Tibial nerve (tissue), 4 donors: Measurements from ENCODE around the gene C19orf18. TPM values are rescaled to one million over a fixed set of nuclear protein-coding genes. Genes with fewer than 3 reads are reported as not detected.

Source experiments
- DNase-seq, 2 donors: peaks; one replicate each; pipeline ENCODE4 v3.0.0-alpha.2; 2019; ENCODE audit warnings: low spot score in 2 of 2
- H3K27ac ChIP-seq, 4 donors: fragments of 200-600 bp; sonication (generic) in 3 of 4; one replicate each; pipeline ENCODE4 v1.5.1; 2017 to 2019; ENCODE audit warnings: mild to moderate bottlenecking in 1 of 4
- H3K27me3 ChIP-seq, 2 donors: fragments of 200-600 bp; sonication (generic) in 1 of 2; one replicate each; pipeline versions ENCODE4 v1.5.1 to v1.6.0; 2017 to 2019
- H3K36me3 ChIP-seq, 3 donors: fragments of 200-600 bp; sonication (generic); one replicate each; pipeline ENCODE4 v1.5.1; 2018 to 2019
- H3K4me1 ChIP-seq, 4 donors: fragments of 200-600 bp; sonication (generic) in 3 of 4; one replicate each; pipeline ENCODE4 v1.5.1; 2017 to 2019
- H3K4me3 ChIP-seq, 4 donors: fragments of 200-600 bp; sonication (generic) in 3 of 4; one replicate each; pipeline ENCODE4 v1.5.1; 2017 to 2019; ENCODE audit warnings: mild to moderate bottlenecking in 1 of 4, moderate library complexity in 1 of 4
- H3K9me3 ChIP-seq, 4 donors: fragments of 200-600 bp; sonication (generic) in 3 of 4; one replicate each; pipeline ENCODE4 v1.5.1; 2017 to 2019
- CTCF ChIP-seq, 5 experiments: fragments of 200-600 bp in 3 of 5; fragments of 450-650 bp in 2 of 5; sonication (generic) in 3 of 5; IDR thresholded peaks; one replicate each; pipeline ENCODE4 v1.5.1; 2016 to 2019; ENCODE audit warnings: antibody characterized with exemption in 5 of 5, mild to moderate bottlenecking in 3 of 5, moderate library complexity in 2 of 5
- EP300 ChIP-seq, 2 donors: sonication (generic); formaldehyde crosslinking; IDR thresholded peaks; one replicate each; pipeline ENCODE4 v1.6.1; 2017; ENCODE audit warnings: antibody characterized with exemption in 2 of 2, mild to moderate bottlenecking in 1 of 2
- POLR2A ChIP-seq, 2 donors: fragments of 450-650 bp; IDR thresholded peaks; one replicate each; pipeline ENCODE4 v1.6.1; 2017; ENCODE audit warnings: antibody characterized with exemption in 2 of 2, mild to moderate bottlenecking in 2 of 2, moderate library complexity in 2 of 2
- WGBS, 2 donors: methylation state at CpG; one replicate each; pipeline ENCODE4 v1.1.5; 2018; 5-methylcytosine and 5-hydroxymethylcytosine counted together
- total RNA-seq, 4 donors: library from RNA; depleted of rRNA; stranded (reverse); fragments of >200 nt; gene quantifications; one replicate each; pipeline ENCODE4 v1.1.0, GENCODE V29; 2016

C19orf18 gene
- total RNA-seq, 4 donors from 2014 or later: 0.66 TPM; not detected in 3

GRCh38 chr19:57978586-57979289 lies 4.4 kb upstream of the C19orf18 start:
- Histone ChIP-seq H3K4me3 (no peak overlapping the region), H3K36me3 (peaks cover 6 to 100% (median 55%) of the 10 kb centered on the region in 3 donors), H3K27me3 (no peaks in the 10 kb centered on the region), H3K4me1 (no peaks in the 10 kb centered on the region), H3K9me3 (peaks cover 7 to 100% (median 67%) of the 10 kb centered on the region in 4 donors), H3K27ac (no peak overlapping the region)
- no peak for DNase-seq
- TF ChIP-seq CTCF (IDR thresholded peaks at IDR 0.05) (no peak), EP300 (IDR thresholded peaks at IDR 0.05) (no peak), POLR2A (IDR thresholded peaks at IDR 0.05) (no peak)
- 93 to 98% methylated on average over 3 of the region's 3 CpGs for WGBS, 2 donors

GRCh38 chr19:57964761-57965160 lies 9.6 kb downstream of the C19orf18 start:
- Histone ChIP-seq H3K4me1 (no peaks in the 10 kb centered on the region), H3K27me3 (no peaks in the 10 kb centered on the region), H3K27ac (no peak overlapping the region), H3K36me3 (peaks cover 0 to 93% (median 0%) of the 10 kb centered on the region in 3 donors), H3K9me3 (peaks cover 0 to 100% (median 29%) of the 10 kb centered on the region in 4 donors), H3K4me3 (no peak overlapping the region)
- no peak for DNase-seq
- TF ChIP-seq EP300 (IDR thresholded peaks at IDR 0.05) (no peak), CTCF (IDR thresholded peaks at IDR 0.05) (no peak)
- WGBS, 2 donors: 83 to 97% methylated on average over 8 of the region's 8 CpGs

GRCh38 chr19:57961785-57962184 lies 12.5 kb downstream of the C19orf18 start:
- no peak for DNase-seq
- TF ChIP-seq POLR2A (IDR thresholded peaks at IDR 0.05) (no peak), EP300 (IDR thresholded peaks at IDR 0.05) (no peak), CTCF (IDR thresholded peaks at IDR 0.05) (no peak)
- WGBS, 2 donors: 88 to 89% methylated on average over 1 of the region's 1 CpG
- Histone ChIP-seq H3K27me3 (no peaks in the 10 kb centered on the region), H3K9me3 (peaks cover 0 to 99% (median 24%) of the 10 kb centered on the region in 4 donors), H3K4me3 (no peak overlapping the region), H3K4me1 (no peaks in the 10 kb centered on the region), H3K36me3 (peaks cover 0 to 92% (median 0%) of the 10 kb centered on the region in 3 donors), H3K27ac (no peak overlapping the region)

GRCh38 chr19:57954996-57955395 lies 19.3 kb downstream of the C19orf18 start:
- no peaks in the 10 kb centered on the region for H3K4me1 ChIP-seq
- 73 to 88% methylated on average over 4 of the region's 4 CpGs for WGBS, 2 donors
- TF ChIP-seq POLR2A (IDR thresholded peaks at IDR 0.05): no peak
- no peak for TF ChIP-seq EP300 (IDR thresholded peaks at IDR 0.05)
- TF ChIP-seq CTCF (IDR thresholded peaks at IDR 0.05): no peak
- DNase-seq: no peak
- no peaks in the 10 kb centered on the region for H3K27me3 ChIP-seq
- H3K9me3 ChIP-seq: peaks cover 0 to 93% (median 5%) of the 10 kb centered on the region in 4 donors
- H3K27ac ChIP-seq: no peak overlapping the region
- peaks cover 0 to 40% (median 0%) of the 10 kb centered on the region in 3 donors for H3K36me3 ChIP-seq
- no peak overlapping the region for H3K4me3 ChIP-seq

GRCh38 chr19:57949702-57950101 lies 24.6 kb downstream of the C19orf18 start:
- no peak for TF ChIP-seq POLR2A (IDR thresholded peaks at IDR 0.05)
- no peak for TF ChIP-seq EP300 (IDR thresholded peaks at IDR 0.05)
- no peak for TF ChIP-seq CTCF (IDR thresholded peaks at IDR 0.05)
- WGBS, 2 donors: 88 to 89% methylated on average over 11 to 12 of the region's 12 CpGs
- Histone ChIP-seq H3K27ac (no peak overlapping the region), H3K4me1 (peaks cover 0 to 11% (median 4%) of the 10 kb centered on the region in 4 donors), H3K4me3 (no peak overlapping the region), H3K9me3 (peaks cover 0 to 83% (median 4%) of the 10 kb centered on the region in 4 donors), H3K36me3 (peaks cover 0 to 22% (median 0%) of the 10 kb centered on the region in 3 donors), H3K27me3 (no peaks in the 10 kb centered on the region)
- no peak for DNase-seq
